GM19395 (cell line): ENCODE measurements around the gene KNTC1.
"Not testable (repeated sequence)": the region's sequence is repeated elsewhere in the genome, so short reads cannot be mapped to it uniquely, and the experiment has no call there.

Experiments used
- ATAC-seq: cut with Tn5 transposase; IDR thresholded peaks from one replicate; pipeline ENCODE4 v1.9.1; 2021; ENCODE audit warnings: mild to moderate bottlenecking, moderate library complexity; ENCODE audit not compliant: unreplicated experiment

Gene KNTC1

GRCh38 chr12:122558745-122559641, 31.9 kb downstream of the KNTC1 start:
- no peak for ATAC-seq

GRCh38 chr12:122560138-122560537, 33.1 kb downstream of the KNTC1 start:
- ATAC-seq, result no peak

GRCh38 chr12:122563361-122563760, 36.3 kb downstream of the KNTC1 start:
- no peak for ATAC-seq

- ATAC-seq, result not testable (repeated sequence)
Measured at GRCh38 chr12:122566816-122567215, 39.8 kb downstream of the KNTC1 start.

GRCh38 chr12:122569288-122569687, 42.2 kb downstream of the KNTC1 start:
- no peak for ATAC-seq

- ATAC-seq, result not testable (repeated sequence)
Measured at GRCh38 chr12:122570006-122570405, 43.0 kb downstream of the KNTC1 start.

GRCh38 chr12:122571821-122572220, 44.8 kb downstream of the KNTC1 start:
- no peak for ATAC-seq

- not testable (repeated sequence) for ATAC-seq
Measured at GRCh38 chr12:122583294-122583693, 56.2 kb downstream of the KNTC1 start.

- ATAC-seq, result no peak
Measured at GRCh38 chr12:122584177-122584863, 57.3 kb downstream of the KNTC1 start.

- no peak for ATAC-seq
Measured at GRCh38 chr12:122590990-122591389, 63.9 kb downstream of the KNTC1 start.

GRCh38 chr12:122591966-122592365, 64.9 kb downstream of the KNTC1 start:
- ATAC-seq, result not testable (repeated sequence)

- ATAC-seq, result not testable (repeated sequence)
Measured at GRCh38 chr12:122592543-122592942, 65.5 kb downstream of the KNTC1 start.

- ATAC-seq, result no peak
Measured at GRCh38 chr12:122593910-122594309, 66.9 kb downstream of the KNTC1 start.

- ATAC-seq, result no peak
Measured at GRCh38 chr12:122596838-122597237, 69.8 kb downstream of the KNTC1 start.

GRCh38 chr12:122602456-122602855, 75.4 kb downstream of the KNTC1 start:
- no peak for ATAC-seq

GRCh38 chr12:122604993-122605392, 77.9 kb downstream of the KNTC1 start:
- ATAC-seq, result no peak

GRCh38 chr12:122609732-122610131, 82.7 kb downstream of the KNTC1 start:
- no peak for ATAC-seq

GRCh38 chr12:122610207-122610606, 83.2 kb downstream of the KNTC1 start:
- no peak for ATAC-seq

GRCh38 chr12:122610911-122611310, 83.9 kb downstream of the KNTC1 start:
- no peak for ATAC-seq

GRCh38 chr12:122614839-122615238, 87.8 kb downstream of the KNTC1 start:
- ATAC-seq, result no peak

GRCh38 chr12:122615780-122616179, 88.7 kb downstream of the KNTC1 start:
- no peak for ATAC-seq

- no peak for ATAC-seq
Measured at GRCh38 chr12:122635471-122635870, 108.4 kb downstream of the KNTC1 start.
